SK-N-SH (cell line): ENCODE data around the gene KIAA0232. TPM values are rescaled to one million over a fixed set of nuclear protein-coding genes. Genes with fewer than 3 reads are reported as not detected.
A peak's percentile ranks its signal among the peaks of the same experiment; 100 is the strongest.

Source experiments
- CTCF ChIA-PET: fragments of 300-600, 350-600 bp; formaldehyde crosslinking; extraction: SDS; loops from one replicate; lab custom pipeline; 2021; lab: Yijun Ruan, JAX
- POLR2A ChIA-PET: fragments of 350-600 bp; sonication (Branson Sonifier 250); formaldehyde crosslinking; extraction: SDS; loops from one replicate; lab custom pipeline; 2020; ENCODE audit warnings: antibody characterized with exemption, inconsistent platforms; lab: Yijun Ruan, JAX
- DNase-seq: peaks from one replicate; pipeline ENCODE4 v3.0.0; 2012
- H2AFZ ChIP-seq: fragments of 200-600 bp; sonication (generic); 2 replicates; pipeline ENCODE4 v1.8.1; 2016; ENCODE audit warnings: antibody characterized with exemption, mild to moderate bottlenecking, low read depth
- H3F3A ChIP-seq: fragments of 200-600 bp; sonication (generic); replicated peaks from 2 replicates; pipeline ENCODE3; 2016; ENCODE audit warnings: antibody characterized with exemption, mild to moderate bottlenecking; ENCODE audit not compliant: insufficient read depth
- H3K27ac ChIP-seq, 2 experiments: fragments of 200-500 bp in 1 of 2; fragments of 200-600 bp in 1 of 2; sonication (Bioruptor generic) in 1 of 2; sonication (generic), shearing (Covaris generic) in 1 of 2; 2 replicates each; pipeline versions ENCODE4 v1.5.1 to v1.6.1; 2014 to 2016; ENCODE audit warnings: low read depth in 2 of 2, inconsistent platforms in 1 of 2, low read length in 1 of 2, mild to moderate bottlenecking in 1 of 2, mixed read lengths in 1 of 2
- H3K27me3 ChIP-seq: fragments of 200-600 bp; sonication (generic), shearing (Covaris generic); 2 replicates; pipeline ENCODE4 v1.6.1; 2016; ENCODE audit warnings: mixed run types; ENCODE audit not compliant: insufficient read depth
- H3K36me3 ChIP-seq, 2 experiments: fragments of 200-500 bp in 1 of 2; fragments of 200-600 bp in 1 of 2; sonication (Bioruptor generic) in 1 of 2; sonication (generic) in 1 of 2; replicated peaks in 1 of 2; 2 replicates each; pipeline versions ENCODE3 to v1.5.1; 2014 to 2016; ENCODE audit warnings: low read length in 1 of 2, mild to moderate bottlenecking in 1 of 2; ENCODE audit not compliant: insufficient read depth in 2 of 2, control insufficient read depth in 1 of 2
- H3K4me1 ChIP-seq, 2 experiments: fragments of 200-500 bp in 1 of 2; fragments of 200-600 bp in 1 of 2; sonication (Bioruptor generic) in 1 of 2; sonication (generic), shearing (Covaris generic) in 1 of 2; 2 replicates each; pipeline versions ENCODE4 v1.5.1 to v1.6.1; 2014 to 2016; ENCODE audit warnings: low read depth in 1 of 2, low read length in 1 of 2, mixed run types in 1 of 2; ENCODE audit not compliant: insufficient read depth in 2 of 2, control insufficient read depth in 1 of 2
- H3K4me2 ChIP-seq: fragments of 200-600 bp; sonication (generic), shearing (Covaris generic); 2 replicates; pipeline ENCODE4 v1.6.1; 2017; ENCODE audit warnings: mixed run types
- H3K4me3 ChIP-seq, 2 experiments: fragments of 200-500 bp in 1 of 2; fragments of 200-600 bp in 1 of 2; sonication (Bioruptor generic) in 1 of 2; sonication (generic), shearing (Covaris generic) in 1 of 2; 2 replicates each; pipeline versions ENCODE4 v1.5.1 to v1.8.1; 2014 to 2016; ENCODE audit warnings: low read depth in 2 of 2, inconsistent platforms in 1 of 2, low read length in 1 of 2, mild to moderate bottlenecking in 1 of 2, mixed read lengths in 1 of 2, moderate library complexity in 1 of 2
- H3K79me2 ChIP-seq: fragments of 200-600 bp; sonication (generic); 2 replicates; pipeline ENCODE4 v1.8.1; 2017; ENCODE audit warnings: mild to moderate bottlenecking; ENCODE audit not compliant: insufficient read depth
- H3K9ac ChIP-seq: fragments of 200-600 bp; sonication (generic); 2 replicates; pipeline ENCODE4 v1.6.1; 2017; ENCODE audit warnings: mixed run types
- H3K9me2 ChIP-seq: fragments of 200-600 bp; sonication (generic); 2 replicates; pipeline ENCODE4 v1.6.1; 2017; ENCODE audit warnings: mixed run types
- H3K9me3 ChIP-seq: fragments of 200-600 bp; sonication (generic); 2 replicates; pipeline ENCODE4 v1.6.1; 2017; ENCODE audit warnings: mixed run types, mild to moderate bottlenecking, moderate library complexity
- H4K20me1 ChIP-seq: fragments of 200-600 bp; sonication (generic); 2 replicates; pipeline ENCODE4 v1.6.1; 2017; ENCODE audit warnings: mild to moderate bottlenecking, mixed run types; ENCODE audit not compliant: insufficient read depth
- CHD2 ChIP-seq: fragments of 150-350 bp; IDR thresholded peaks from 2 replicates; pipeline ENCODE4 v1.6.1; 2018; ENCODE audit warnings: low read length; ENCODE audit not compliant: partially characterized antibody
- EP300 ChIP-seq, 2 experiments: IDR thresholded peaks; 2 replicates each; pipeline versions ENCODE4 v1.4.0 to v1.6.1; 2012; ENCODE audit warnings: borderline replicate concordance in 1 of 2, low read depth in 1 of 2, low read length in 1 of 2
- FOXM1 ChIP-seq: IDR thresholded peaks from 2 replicates; pipeline ENCODE4 v1.4.0; 2012; ENCODE audit warnings: low read depth, mild to moderate bottlenecking
- GABPA ChIP-seq: IDR thresholded peaks from 2 replicates; pipeline ENCODE4 v1.4.0; 2012; ENCODE audit warnings: low read depth, mild to moderate bottlenecking
- GATA2 ChIP-seq: sonication (generic); formaldehyde crosslinking; IDR thresholded peaks from 2 replicates; pipeline ENCODE4 v1.5.0; 2020; ENCODE audit warnings: mild to moderate bottlenecking, missing genetic modification reagents
- JUND ChIP-seq: IDR thresholded peaks from 2 replicates; pipeline ENCODE4 v1.4.0; 2012
- MXI1 ChIP-seq: IDR thresholded peaks from 2 replicates; pipeline ENCODE4 v1.6.1; 2012; ENCODE audit warnings: mild to moderate bottlenecking, low read depth, low read length, improper control_type of control experiment
- POLR2AphosphoS5 ChIP-seq: IDR thresholded peaks from 2 replicates; pipeline ENCODE4 v1.6.1; 2012; ENCODE audit warnings: low read depth, low read length
- SIN3A ChIP-seq: IDR thresholded peaks from 2 replicates; pipeline ENCODE4 v1.6.1; 2012; ENCODE audit warnings: low read depth, mild to moderate bottlenecking, low read length, moderate library complexity, borderline replicate concordance
- TEAD4 ChIP-seq: IDR thresholded peaks from 2 replicates; pipeline ENCODE4 v1.4.0; 2012; ENCODE audit warnings: mild to moderate bottlenecking, borderline replicate concordance; ENCODE audit not compliant: insufficient read depth
- WGBS: methylation state at CpG from one replicate; pipeline ENCODE4 v1.1.6; 2017; ENCODE audit warnings: low lambda C conversion rate; 5-methylcytosine and 5-hydroxymethylcytosine counted together
- polyA plus RNA-seq, 3 experiments: library from polyadenylated mRNA; depleted of rRNA; stranded (reverse); fragments of >200 nt; gene quantifications; 2 replicates each; pipeline ENCODE4 v1.2.3, GENCODE V29; 2012
- TF ChIP-seq, protein P1 (sequence below): fragments of 200-600 bp; sonication (generic); IDR thresholded peaks from 2 replicates; pipeline ENCODE4 v1.6.1; 2017; ENCODE audit warnings: antibody characterized with exemption, mild to moderate bottlenecking, moderate library complexity
- TF ChIP-seq, protein P2 (sequence below): IDR thresholded peaks from 2 replicates; pipeline ENCODE4 v1.4.0; 2012; ENCODE audit warnings: low read depth, borderline replicate concordance
- TF ChIP-seq, protein P3 (sequence below): fragments of 150-350 bp; IDR thresholded peaks from 2 replicates; pipeline ENCODE4 v1.6.1; 2017; ENCODE audit warnings: antibody characterized with exemption, low read length, low read depth, borderline replicate concordance
- TF ChIP-seq, protein P4 (sequence below): IDR thresholded peaks from 2 replicates; pipeline ENCODE4 v1.6.1; 2012; ENCODE audit warnings: mild to moderate bottlenecking, low read depth, low read length, moderate library complexity

Gene KIAA0232
- polyA plus RNA-seq, 1 of the 3 experiments (the other 2 are of a cell fraction): 5.7 TPM

DNA sequence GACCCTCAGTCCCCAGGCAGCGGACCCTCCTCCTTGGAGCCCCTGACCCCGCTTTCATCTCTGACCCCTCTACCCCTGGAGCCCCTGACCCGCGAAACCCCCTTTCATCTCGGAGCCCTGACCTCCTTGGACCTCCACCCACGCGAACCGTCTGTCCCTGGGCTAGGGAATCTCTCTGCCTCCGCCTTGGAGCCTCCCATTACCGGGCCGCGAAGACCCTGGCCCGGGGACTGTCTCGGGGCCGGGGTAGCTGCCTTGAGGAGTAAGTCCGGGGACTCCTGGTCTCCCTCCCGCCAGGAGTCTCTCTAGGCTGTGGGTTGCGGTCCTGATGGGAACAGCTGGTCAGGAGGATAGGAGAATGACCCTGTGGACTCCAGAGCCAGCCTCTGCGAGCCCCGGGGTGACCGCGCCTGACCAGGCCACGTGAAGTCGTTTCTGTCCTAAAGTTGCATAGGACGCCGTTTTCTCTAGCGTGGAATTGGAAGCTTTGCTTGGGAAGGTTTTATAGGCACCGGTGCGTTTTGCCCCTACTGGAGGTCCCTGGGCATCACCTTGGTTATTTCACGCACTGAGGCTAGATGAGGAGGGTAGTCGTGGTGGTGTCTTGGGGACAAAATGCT, 127.9 kb downstream of the KIAA0232 start:
- Histone ChIP-seq H3K79me2 (peaks cover 19% of the 10 kb centered on the region), H3K4me3 (peak overlapping the region; percentile 83 to 91), H3K4me2 (peak overlapping the region; percentile 95), H3K9me2 (no peaks in the 10 kb centered on the region), H3K36me3 (no peaks in the 10 kb centered on the region), H4K20me1 (no peaks in the 10 kb centered on the region; the same call in 1 of the 2 replicates), H3K27ac (no peak overlapping the region), H3K27me3 (no peaks in the 10 kb centered on the region), H3F3A (no peaks in the 10 kb centered on the region), H2AFZ (no peak overlapping the region), H3K9me3 (no peaks in the 10 kb centered on the region), H3K4me1 (peaks cover 0 to 29% of the 10 kb centered on the region in 2 experiments; a peak in 1 of 4 replicates)
- 34% methylated on average over 12 of the region's 31 CpGs for WGBS
- peak; percentile 51 for DNase-seq
- POLR2A ChIA-PET: interaction anchor here (0.9 kb wide), 1 partner anchor 12 kb away, joined by 3 read pairs; no protein-coding TSS in a partner anchor
- CTCF ChIA-PET: interaction anchor here (1.0 to 2.4 kb wide), 6 partner anchors 10 to 190 kb away, joined by 3 to 11 read pairs (median 4); no protein-coding TSS in a partner anchor
- TF ChIP-seq, protein P1, sequence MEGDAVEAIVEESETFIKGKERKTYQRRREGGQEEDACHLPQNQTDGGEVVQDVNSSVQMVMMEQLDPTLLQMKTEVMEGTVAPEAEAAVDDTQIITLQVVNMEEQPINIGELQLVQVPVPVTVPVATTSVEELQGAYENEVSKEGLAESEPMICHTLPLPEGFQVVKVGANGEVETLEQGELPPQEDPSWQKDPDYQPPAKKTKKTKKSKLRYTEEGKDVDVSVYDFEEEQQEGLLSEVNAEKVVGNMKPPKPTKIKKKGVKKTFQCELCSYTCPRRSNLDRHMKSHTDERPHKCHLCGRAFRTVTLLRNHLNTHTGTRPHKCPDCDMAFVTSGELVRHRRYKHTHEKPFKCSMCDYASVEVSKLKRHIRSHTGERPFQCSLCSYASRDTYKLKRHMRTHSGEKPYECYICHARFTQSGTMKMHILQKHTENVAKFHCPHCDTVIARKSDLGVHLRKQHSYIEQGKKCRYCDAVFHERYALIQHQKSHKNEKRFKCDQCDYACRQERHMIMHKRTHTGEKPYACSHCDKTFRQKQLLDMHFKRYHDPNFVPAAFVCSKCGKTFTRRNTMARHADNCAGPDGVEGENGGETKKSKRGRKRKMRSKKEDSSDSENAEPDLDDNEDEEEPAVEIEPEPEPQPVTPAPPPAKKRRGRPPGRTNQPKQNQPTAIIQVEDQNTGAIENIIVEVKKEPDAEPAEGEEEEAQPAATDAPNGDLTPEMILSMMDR: peak; percentile 20; the same call in 1 of the 2 replicates
- TF ChIP-seq GATA2: no peak
- TF ChIP-seq, protein P2, sequence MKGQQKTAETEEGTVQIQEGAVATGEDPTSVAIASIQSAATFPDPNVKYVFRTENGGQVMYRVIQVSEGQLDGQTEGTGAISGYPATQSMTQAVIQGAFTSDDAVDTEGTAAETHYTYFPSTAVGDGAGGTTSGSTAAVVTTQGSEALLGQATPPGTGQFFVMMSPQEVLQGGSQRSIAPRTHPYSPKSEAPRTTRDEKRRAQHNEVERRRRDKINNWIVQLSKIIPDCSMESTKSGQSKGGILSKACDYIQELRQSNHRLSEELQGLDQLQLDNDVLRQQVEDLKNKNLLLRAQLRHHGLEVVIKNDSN: no peak
- TF ChIP-seq, all 33 proteins: peak for 1
- H3K9ac ChIP-seq: peak overlapping the region; percentile 49; the same call in 1 of the 2 replicates

DNA sequence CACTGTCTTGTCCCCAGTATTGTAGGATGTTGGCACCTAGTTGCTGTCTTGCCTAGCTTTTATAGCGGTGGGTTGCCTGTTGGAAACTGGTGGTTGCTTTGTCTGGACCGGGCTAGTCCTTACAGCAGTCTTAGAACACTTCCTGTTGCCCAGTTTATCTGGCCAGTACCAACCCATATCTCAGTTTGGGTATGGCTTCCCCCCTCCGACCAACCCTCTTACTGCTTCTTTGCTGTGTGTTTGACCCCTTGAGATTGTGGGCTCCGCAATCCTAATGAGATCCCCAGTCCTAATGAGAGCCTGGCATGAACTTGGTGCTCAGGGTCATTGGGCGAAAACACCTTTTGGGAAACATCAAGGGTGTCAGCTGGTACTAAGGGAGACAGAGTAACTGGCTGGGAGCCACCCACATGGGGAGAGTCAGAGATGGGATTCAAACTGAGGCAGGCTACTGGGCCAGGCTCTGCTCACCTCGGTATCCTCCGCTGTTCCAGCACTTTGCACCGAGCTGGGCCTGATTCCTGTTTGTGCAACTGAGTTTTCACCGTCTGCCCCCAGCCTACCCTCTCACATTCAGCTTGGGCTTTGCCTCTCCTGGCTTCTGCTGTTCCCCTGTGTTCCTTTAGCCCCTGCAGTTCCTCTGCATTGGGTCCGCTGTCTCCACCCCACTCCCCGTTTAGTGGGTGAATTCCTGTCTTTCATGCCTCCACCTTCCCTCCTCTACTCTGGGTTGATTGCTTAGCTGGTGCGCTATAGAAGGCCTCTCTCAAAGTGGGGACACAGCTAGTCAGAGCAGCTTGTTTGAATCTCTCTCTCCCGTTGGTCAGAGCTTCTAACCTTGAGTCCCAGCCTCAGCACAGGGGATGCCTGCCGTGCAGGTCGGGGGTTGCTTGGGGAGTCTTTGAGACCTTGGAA, 128.7 kb downstream of the KIAA0232 start:
- H3K4me2 ChIP-seq: peak overlapping the region; percentile 95
- no peaks in the 10 kb centered on the region for H3F3A ChIP-seq
- H3K9ac ChIP-seq: no peak overlapping the region
- no peaks in the 10 kb centered on the region for H3K27me3 ChIP-seq
- H2AFZ ChIP-seq: no peak overlapping the region
- H3K4me3 ChIP-seq: peak overlapping the region in 1 of 2 experiments; percentile 91; a peak in 2 of 4 replicates
- peaks cover 19% of the 10 kb centered on the region for H3K79me2 ChIP-seq
- ChIA-PET CTCF (interaction anchor here (0.7 to 2.4 kb wide), 8 partner anchors 9 to 191 kb away, joined by 3 to 11 read pairs (median 4); partner anchors contain the start of gene GRPEL1), POLR2A (interaction anchor here (0.9 kb wide), 1 partner anchor 12 kb away, joined by 3 read pairs; no protein-coding TSS in a partner anchor)
- no peak for DNase-seq
- WGBS: 97% methylated on average over 15 of the region's 15 CpGs
- H3K4me1 ChIP-seq: peaks cover 2 to 32% of the 10 kb centered on the region in 2 experiments; a peak in 2 of 4 replicates
- H3K36me3 ChIP-seq: no peaks in the 10 kb centered on the region
- H4K20me1 ChIP-seq: no peaks in the 10 kb centered on the region; the same call in 1 of the 2 replicates
- H3K27ac ChIP-seq: no peak overlapping the region
- H3K9me2 ChIP-seq: no peaks in the 10 kb centered on the region
- no peaks in the 10 kb centered on the region for H3K9me3 ChIP-seq
- TF ChIP-seq JUND (no peak), CHD2 (no peak), MXI1 (no peak), FOXM1 (no peak), EP300 (IDR thresholded peaks at IDR 0.05; ENCODE audit: borderline replicate concordance in 1 of 2, low read depth in 1 of 2, low read length in 1 of 2) (no peak), POLR2AphosphoS5 (no peak), GABPA (no peak), TEAD4 (no peak), SIN3A (no peak)
- TF ChIP-seq, protein P3, sequence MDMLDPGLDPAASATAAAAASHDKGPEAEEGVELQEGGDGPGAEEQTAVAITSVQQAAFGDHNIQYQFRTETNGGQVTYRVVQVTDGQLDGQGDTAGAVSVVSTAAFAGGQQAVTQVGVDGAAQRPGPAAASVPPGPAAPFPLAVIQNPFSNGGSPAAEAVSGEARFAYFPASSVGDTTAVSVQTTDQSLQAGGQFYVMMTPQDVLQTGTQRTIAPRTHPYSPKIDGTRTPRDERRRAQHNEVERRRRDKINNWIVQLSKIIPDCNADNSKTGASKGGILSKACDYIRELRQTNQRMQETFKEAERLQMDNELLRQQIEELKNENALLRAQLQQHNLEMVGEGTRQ: no peak
- TF ChIP-seq, protein P4, sequence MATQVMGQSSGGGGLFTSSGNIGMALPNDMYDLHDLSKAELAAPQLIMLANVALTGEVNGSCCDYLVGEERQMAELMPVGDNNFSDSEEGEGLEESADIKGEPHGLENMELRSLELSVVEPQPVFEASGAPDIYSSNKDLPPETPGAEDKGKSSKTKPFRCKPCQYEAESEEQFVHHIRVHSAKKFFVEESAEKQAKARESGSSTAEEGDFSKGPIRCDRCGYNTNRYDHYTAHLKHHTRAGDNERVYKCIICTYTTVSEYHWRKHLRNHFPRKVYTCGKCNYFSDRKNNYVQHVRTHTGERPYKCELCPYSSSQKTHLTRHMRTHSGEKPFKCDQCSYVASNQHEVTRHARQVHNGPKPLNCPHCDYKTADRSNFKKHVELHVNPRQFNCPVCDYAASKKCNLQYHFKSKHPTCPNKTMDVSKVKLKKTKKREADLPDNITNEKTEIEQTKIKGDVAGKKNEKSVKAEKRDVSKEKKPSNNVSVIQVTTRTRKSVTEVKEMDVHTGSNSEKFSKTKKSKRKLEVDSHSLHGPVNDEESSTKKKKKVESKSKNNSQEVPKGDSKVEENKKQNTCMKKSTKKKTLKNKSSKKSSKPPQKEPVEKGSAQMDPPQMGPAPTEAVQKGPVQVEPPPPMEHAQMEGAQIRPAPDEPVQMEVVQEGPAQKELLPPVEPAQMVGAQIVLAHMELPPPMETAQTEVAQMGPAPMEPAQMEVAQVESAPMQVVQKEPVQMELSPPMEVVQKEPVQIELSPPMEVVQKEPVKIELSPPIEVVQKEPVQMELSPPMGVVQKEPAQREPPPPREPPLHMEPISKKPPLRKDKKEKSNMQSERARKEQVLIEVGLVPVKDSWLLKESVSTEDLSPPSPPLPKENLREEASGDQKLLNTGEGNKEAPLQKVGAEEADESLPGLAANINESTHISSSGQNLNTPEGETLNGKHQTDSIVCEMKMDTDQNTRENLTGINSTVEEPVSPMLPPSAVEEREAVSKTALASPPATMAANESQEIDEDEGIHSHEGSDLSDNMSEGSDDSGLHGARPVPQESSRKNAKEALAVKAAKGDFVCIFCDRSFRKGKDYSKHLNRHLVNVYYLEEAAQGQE: no peak
- TF ChIP-seq, protein P2: no peak
